Fibroblast of skin of scalp (primary cell): Measurements from ENCODE around the gene KRT83.
"Not testable (repeated sequence)": the region's sequence is repeated elsewhere in the genome, so short reads cannot be mapped to it uniquely, and the experiment has no call there.

Source experiments
- DNase-seq: peaks from one replicate; pipeline ENCODE4 v3.0.0-alpha.2; 2013

The KRT83 gene

DNA sequence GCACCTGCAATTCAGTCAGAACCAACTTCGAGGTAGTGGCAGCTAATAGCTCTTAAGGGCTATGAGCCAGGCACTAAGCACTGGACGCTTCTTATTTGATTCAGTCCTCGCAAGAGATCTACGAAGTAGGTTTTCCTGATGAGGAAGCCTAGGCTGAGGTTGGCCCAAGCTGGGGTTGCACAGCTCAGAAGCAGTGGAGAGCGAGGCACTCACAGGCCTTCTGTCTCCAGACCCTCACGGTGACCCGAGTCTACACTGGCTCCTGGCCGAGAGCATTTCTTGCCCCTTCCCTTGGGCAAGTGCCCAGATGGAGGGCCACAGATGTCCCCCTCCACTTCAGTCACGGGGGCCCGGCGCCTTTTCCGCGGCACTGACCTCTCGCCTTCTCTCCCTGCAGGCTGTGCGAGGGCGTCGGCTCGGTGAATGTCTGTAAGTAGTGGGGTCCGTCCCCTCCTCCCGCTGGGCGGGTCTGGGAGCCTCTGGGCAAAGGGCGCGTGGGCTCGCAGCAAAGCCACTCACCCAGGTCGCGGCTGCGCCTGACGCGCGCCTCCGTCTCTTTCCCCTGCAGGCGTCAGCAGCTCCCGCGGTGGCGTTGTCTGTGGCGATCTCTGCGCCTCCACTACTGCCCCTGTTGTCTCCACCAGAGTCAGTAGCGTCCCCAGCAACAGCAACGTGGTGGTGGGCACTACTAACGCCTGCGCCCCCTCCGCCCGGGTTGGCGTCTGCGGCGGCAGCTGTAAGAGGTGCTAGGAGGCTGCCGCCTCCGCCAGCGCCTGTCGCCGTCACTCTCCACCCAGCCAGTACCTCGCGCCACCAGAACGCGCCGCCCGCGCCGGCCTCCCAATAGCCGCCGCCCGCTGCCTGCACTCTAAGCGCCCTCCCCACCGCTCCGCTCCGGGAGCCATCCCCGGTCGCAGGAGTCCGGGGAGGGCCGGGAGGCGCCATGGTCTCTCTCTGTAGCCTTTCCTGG, 13.1 kb downstream of the KRT83 start:
- DNase-seq, result peak; percentile 42

DNA sequence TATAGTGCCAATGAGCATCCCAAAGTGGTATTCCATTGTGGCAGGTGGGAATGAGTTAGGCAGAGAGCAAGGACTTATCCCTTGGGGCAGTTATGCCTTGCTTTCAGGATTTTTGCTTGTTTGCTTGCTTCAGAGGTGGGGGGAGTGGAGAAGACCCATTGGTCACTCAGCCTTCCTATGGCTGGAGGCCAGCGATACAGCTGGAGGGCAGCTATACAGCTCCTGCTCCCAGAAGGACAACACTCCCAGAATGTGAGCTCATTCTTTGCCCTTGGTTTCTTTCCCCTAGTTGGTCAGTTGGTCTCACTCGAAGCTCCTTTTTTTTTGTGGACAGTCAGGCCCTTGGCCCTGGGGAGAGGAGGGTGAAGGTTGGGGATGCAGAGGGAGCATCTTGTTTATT, 14.5 kb downstream of the KRT83 start:
- DNase-seq, result no peak

DNA sequence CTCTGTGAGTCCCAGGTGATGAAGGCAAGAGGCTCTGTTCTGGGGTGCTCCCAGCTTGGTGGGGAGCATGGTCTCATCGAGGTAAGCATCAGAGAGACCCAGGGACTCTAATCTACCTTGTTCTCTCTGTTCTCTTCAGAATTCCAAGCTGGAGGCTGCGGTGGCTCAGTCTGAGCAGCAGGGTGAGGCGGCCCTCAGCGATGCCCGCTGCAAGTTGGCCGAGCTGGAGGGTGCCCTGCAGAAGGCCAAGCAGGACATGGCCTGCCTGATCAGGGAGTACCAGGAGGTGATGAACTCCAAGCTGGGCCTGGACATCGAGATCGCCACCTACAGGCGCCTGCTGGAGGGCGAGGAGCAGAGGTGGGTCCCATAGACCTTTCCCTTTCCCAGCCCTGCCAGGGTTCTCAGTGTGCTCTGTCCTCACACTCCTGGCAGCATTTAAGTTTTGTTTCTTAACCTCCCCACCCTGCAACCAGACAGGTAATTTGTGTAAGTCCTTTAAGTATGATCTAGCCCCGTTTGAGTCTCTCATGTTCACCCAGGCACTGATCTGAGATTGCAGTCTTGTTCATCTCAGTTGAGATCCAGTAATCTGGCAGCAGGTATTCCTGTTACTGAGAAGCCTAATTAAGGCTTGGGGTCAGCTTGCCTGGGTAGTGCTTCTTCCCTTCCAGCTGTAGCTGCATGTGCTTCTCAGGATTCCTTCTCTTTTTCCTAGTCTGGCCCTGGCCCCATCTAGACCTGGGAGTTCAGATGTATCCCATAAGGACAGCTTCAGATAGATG, 15.1 kb downstream of the KRT83 start:
- no peak for DNase-seq

DNA sequence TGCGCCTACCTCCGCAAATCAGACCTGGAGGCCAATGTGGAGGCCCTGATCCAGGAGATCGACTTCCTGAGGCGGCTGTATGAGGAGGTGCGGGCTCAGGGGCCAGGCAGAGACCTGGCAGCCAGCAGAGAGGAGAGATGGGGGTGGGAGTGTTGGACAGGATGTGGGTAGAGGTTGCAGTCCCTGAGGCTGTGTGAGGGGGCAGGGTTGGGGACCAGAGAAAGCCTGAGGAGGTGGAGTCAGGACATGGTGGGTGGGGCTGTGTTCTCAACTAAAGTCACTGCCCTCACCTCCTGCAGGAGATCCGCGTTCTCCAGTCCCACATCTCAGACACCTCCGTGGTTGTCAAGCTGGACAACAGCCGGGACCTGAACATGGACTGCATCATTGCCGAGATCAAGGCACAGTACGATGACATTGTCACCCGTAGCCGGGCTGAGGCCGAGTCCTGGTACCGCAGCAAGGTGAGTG, 16.2 kb downstream of the KRT83 start:
- DNase-seq, result not testable (repeated sequence)

DNA sequence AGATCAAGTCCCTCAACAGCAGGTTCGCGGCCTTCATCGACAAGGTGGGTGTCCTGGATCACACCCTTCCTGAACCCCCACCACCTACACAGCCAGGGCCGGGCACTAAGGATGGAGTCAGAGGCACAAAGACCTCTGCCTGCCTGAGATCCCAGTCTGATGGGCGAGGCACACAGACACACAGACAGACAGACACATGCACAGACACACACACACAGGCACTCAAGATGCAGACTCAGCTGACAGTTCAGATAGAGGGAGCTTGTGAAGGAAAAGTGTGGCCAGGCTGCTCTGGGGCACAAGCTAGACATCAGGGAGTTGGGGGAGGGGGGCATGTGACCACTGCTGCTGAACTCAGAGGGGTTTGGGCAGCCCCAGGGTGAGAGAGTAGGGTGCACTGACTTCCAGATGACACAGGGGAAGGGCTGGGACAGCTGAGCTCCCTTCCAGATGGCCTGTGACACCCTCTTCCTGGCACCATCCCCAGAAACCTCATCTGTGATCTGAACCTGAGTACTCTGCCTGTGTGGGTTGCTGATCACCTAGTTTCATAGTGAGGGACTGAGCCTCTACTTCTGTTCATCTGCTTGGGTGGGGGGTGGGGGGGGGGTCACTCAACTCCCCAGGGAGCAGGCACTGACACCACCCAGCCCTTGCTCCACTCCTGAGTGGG, 18.8 kb downstream of the KRT83 start:
- not testable (repeated sequence) for DNase-seq

DNA sequence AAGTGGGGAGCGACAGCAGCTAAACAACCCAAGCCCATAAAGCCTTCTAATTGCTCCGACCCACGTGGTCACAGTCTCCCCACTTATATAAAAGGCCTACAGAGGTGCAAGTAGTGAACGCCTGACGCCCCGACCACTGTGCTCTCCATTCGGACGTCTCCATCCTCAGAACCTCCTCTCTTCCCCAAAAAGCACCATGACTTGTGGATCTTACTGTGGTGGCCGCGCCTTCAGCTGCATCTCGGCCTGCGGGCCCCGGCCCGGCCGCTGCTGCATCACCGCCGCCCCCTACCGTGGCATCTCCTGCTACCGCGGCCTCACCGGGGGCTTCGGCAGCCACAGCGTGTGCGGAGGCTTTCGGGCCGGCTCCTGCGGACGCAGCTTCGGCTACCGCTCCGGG, 19.5 kb downstream of the KRT83 start:
- not testable (repeated sequence) for DNase-seq

DNA sequence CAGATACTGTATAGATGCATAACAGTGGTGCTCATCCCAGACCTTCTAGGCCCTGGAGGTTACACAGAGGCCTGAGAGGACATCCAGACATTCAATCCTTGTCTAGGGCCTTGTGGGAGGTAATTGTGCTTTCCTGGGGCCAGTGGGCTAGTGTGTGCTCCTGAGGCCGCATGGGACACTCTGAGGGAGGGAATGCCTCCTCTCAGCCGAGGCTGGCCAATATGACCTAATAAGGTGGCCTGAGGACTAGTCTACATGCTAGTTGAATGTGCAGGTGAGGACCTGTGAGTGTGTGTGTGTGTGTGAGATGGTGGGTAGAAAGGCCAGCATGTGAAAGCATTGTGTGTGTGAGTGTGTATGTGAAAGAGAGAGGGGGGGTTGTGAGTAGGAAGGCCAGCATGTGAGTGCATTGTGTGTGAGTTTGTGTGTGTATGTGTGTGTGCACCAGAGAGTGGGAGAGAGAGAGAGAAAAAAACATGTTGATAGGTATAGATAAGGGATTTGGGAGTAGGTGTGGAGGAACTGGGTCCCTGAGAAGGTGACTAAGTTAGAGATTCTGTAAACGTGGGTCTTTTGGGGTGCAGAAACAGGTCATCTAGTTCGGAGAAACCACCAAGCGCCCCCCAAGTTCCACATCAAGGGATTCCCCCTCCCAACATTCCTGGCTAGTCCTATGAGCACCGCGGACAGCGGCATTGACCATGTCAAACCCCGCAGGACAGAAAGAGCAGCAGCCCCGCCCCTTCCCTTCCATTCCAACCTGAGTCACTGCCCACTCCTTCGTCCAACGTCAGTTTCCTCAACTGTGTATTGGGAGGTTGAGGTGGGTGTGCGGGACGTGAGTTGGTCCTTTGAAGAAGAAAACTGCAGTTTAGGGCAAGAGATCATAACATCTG, 20.2 kb downstream of the KRT83 start:
- DNase-seq, result no peak

DNA sequence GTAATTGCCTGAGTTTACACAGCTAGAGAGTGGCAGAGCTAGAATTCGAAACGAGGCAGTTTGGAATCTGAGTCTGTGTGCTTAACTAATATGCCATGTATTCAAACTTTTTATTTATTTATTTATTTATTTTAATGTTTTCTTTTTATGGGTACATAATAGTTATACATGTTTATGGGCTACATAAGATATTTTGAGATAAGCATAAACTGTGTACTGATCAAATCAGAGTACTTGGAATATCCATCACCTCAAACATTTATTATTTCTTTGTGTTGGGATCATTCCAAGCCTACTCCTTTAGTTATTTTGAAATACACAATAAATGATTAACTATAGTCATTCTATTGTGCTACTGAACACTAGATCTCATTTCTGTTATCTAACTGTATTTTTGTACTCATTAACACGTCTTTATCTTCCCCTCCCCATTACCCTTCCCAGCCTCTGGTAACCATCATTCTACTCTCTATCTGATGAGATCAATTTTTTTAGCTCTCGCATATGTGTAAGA, 22.5 kb downstream of the KRT83 start:
- no peak for DNase-seq

DNA sequence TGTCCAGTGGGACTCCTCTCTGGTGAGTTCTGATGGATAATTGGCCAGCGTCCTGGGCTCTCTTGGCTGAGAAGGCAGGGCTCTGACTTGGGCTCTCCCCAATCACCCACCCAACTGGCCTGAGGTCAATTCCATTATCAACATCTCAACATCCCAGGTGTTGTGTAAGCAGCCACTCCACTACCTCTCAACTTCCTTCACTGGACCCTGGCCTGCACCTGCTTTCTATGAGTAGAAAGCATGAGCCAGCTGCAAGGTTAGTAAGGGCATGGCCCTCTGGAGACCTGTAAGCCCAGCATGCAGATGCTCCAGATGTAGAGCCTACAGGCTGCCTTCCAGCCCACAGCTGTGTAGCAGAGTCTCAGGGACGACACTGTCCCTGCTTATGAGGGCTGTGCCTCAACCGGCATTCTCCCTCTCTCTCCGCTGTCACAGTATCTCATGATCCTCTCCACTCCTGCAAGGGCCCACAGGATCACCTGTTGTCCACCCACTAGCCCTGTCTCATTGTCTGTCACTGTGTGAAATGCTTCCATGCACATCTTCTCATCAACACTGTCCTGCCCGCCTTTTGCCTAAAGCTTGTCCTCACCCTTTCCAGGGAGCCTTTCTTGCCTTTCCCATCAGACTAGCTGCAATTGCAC, 24.5 kb downstream of the KRT83 start:
- DNase-seq, result no peak

DNA sequence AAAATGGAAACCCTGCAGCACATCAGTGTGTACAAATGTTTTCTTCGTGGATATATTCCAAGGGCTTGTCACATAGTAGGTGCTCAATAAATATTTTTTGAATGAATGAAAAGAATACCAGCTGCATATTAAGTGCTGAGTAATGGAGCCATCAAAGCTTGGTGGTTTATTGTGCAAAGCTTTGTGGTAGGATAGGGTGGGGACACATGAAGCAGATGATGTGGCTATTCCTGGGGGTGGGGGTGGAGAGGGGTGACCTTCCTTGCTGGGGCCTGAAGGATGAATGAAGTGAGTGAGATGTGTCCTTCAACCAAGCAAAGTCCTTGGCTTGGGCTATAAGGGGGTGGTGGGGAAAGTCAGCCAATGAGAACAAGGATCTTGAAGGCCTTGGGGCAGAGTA, 25.5 kb downstream of the KRT83 start:
- DNase-seq, result no peak

DNA sequence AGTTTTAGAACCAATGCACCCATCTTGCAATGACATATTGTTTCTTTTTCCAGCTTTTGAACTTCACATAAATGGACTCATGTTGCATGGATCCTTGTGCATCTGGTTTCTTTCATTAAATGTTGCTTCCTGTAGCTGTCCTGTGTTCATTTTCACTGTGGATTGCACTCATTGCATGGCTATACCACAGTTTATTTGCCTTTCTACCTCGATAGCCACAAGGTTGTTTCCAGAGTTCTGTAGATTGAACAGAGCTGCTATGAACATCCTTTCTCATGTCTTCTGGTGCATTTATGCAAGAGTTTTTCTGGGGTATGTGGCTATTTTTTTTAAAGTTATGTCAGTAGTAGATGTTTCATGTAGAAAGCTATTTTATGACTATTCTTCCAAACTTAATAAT, 26.4 kb downstream of the KRT83 start:
- DNase-seq, result no peak

DNA sequence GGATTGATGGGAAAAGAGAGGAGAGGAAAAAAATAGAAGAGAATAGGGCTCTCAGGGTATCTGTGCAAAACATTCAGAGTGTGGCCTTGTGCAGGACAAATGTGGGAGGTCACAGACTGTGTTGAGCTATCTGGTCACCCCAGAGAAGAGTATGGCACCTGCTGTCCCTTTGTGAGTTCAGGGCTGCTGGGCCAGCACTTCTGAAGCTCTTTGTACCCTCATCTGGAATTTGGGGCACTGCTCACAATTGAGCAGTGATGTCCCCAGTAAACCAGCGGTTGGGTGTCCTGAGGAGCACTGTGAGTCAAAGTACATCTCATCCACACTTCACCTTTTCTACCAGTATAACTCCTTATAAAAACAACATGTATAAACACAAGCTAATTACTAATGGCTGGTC, 27.3 kb downstream of the KRT83 start:
- no peak for DNase-seq

DNA sequence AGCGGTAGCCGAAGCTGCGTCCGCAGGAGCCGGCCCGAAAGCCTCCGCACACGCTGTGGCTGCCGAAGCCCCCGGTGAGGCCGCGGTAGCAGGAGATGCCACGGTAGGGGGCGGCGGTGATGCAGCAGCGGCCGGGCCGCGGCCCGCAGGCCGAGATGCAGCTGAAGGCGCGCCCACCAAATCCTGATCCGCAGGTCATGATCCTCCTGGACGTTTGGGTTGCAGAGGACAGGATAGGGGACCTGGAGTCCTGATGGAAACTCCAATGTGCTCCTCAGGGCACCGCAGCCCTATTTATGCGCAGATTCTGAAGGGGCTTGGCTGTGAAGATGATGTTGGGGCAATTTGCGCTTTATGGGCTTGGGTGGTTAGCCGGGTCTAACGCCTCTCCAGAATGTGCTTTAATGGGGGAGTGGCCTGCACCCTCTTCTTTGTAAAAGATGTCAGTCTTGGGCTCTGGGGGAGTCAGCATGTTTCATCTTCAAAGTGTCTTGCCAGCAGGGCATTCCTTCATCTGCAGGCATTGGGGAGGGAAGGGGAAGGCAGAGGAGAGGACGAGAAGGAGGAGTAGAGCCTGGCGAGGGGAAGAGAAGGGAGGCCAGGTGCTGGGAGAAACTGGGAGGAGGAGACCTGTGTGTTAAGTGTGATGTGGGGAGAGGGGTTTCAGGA, 29.8 kb downstream of the KRT83 start, which contains the start of gene KRT81:
Gene KRT81 (minus strand): TSS at position 268 of the 669 bp plus-strand sequence. CDS start 69 bp downstream, at position 199.
- no peak for DNase-seq

DNA sequence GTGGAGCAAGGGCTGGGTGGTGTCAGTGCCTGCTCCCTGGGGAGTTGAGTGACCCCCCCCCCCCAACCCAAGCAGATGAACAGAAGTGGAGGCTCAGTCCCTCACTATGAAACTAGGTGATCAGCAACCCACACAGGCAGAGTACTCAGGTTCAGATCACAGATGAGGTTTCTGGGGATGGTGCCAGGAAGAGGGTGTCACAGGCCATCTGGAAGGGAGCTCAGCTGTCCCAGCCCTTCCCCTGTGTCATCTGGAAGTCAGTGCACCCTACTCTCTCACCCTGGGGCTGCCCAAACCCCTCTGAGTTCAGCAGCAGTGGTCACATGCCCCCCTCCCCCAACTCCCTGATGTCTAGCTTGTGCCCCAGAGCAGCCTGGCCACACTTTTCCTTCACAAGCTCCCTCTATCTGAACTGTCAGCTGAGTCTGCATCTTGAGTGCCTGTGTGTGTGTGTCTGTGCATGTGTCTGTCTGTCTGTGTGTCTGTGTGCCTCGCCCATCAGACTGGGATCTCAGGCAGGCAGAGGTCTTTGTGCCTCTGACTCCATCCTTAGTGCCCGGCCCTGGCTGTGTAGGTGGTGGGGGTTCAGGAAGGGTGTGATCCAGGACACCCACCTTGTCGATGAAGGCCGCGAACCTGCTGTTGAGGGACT, 30.6 kb downstream of the KRT83 start:
- DNase-seq, result not testable (repeated sequence)

DNA sequence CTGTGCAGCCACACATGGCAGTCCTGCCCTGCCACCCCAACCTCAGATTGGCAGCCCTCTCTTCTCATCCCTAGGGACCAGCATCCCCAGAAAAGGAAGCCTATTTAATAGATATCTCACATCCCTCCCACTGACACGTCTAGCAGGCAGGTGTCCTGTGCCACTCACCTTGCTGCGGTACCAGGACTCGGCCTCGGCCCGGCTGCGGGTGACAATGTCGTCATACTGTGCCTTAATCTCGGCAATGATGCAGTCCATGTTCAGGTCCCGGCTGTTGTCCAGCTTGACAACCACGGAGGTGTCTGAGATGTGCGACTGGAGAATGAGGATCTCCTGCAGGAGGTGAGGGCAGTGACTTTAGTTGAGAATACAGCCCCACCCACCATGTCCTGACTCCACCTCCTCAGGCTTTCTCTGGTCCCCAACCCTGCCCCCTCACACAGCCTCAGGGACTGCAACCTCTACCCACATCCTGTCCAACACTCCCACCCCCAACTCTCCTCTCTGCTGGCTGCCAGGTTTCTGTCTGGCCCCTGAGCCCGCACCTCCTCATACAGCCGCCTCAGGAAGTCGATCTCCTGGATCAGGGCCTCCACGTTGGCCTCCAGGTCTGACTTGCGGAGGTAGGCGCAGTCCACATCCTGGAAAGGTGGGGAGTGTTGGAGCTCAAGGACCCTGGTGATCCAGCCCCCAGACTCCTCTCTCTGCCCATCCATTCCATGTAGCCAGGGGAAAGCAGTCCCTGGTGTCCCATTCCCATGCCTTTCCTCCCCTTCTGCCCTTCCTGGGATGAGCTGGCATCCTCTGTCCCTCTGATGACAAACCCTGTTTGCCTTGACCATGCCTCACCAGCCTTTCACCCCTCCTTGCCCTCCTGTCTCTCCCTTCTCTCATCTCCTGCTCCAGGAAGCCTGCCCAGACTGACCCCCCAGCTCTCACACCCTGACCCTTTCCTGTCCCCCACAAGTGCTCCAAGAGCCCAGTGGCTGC, 33.1 kb downstream of the KRT83 start:
- not testable (repeated sequence) for DNase-seq

DNA sequence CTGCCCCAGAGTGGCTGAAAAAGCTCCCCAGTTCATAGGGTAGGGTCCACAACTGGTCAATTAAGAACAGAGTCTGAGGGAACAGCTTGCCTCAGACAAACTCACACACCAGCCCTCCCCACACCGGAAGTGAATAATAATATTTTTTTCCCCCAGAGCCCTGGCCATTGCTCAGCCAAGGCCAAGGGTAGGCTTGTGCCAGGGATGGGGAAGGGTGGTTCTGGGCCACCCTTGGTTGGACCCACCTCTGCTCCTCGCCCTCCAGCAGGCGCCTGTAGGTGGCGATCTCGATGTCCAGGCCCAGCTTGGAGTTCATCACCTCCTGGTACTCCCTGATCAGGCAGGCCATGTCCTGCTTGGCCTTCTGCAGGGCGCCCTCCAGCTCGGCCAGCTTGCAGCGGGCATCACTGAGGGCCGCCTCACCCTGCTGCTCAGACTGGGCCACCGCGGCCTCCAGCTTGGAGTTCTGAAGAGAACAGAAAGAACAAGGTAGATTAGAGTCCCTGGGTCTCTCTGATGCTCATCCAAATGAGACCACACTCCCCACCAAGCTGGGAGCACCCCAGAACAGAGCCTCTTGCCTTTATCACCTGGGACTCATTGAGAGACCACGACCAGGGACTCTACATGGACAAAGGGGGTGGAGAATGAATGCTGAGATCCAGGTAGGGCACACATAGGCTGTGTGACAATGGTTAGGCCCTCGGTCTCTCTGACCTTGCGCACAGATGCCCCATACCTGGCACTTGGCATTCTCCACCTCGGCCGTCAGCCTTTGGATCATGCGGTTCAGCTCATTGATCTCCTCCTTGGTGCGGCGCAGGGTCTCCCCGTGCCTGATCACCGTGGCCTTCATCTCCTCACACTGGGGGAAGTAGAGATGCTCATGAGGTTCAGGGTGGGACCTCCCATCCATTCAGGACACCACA, 34.1 kb downstream of the KRT83 start:
- DNase-seq, result not testable (repeated sequence)

DNA sequence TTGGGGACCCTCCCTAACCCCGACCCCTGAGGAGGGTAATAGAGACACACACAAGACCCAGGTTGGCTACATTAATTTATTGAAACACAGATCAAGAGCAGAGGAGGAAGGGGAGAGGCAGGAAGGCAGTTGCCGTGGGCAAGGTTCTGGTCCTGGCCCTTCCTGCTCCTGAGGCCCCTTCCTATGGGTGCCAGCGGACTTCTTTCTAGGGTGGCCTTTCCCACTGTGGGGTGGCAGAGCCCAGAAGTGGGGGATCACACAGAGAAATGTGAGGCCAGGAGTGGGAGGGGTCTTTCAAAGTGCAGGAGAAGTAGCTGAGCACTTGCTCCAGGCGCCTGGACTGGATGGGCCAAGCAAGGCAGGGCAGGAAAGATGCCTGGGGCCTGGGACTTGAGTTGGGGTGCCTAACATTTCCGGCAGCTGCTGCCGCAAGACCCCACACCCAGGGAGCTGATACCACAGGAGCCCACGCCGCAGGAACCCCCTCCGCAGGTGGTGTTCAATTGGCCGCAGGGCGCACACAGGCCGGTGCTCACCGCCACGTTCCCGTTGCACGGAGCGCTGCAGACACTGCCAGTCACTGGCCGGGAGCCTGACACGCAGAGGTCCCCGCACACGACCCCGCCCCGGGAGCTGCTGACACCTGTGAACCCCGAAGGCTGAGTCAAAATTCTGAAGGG, 35.2 kb downstream of the KRT83 start:
- DNase-seq, result no peak
